H1 (cell line): ENCODE measurements around the gene LDLRAD4. TPM values are rescaled to one million over a fixed set of nuclear protein-coding genes. Genes with fewer than 3 reads are reported as not detected.

ENCODE experiments used
- CTCF ChIA-PET: fragments of 300-600 bp; sonication (Branson Sonifier 250); formaldehyde crosslinking; loops from one replicate; lab custom pipeline; 2021; ENCODE audit not compliant: partially characterized antibody; lab: Charles Lee
- POLR2A ChIA-PET: fragments of 300-600 bp; sonication (Branson Sonifier 250); formaldehyde crosslinking; loops from one replicate; lab custom pipeline; 2021; ENCODE audit warnings: inconsistent platforms; ENCODE audit not compliant: partially characterized antibody; lab: Charles Lee
- DNase-seq, 2 experiments: peaks; one replicate each; pipeline versions ENCODE4 v3.0.0 to v3.0.0-alpha.2; 2010 to 2022; ENCODE audit warnings: low spot score in 2 of 2, low read depth in 1 of 2, mixed read lengths in 1 of 2
- FAIRE-seq: peaks from 2 replicates; lab custom pipeline; 2011; peaks lifted over from hg19 to GRCh38; lab: Jason Lieb, UNC
- H2AFZ ChIP-seq: 2 replicates; pipeline ENCODE4 v1.8.1; 2012; ENCODE audit warnings: low read length, inconsistent platforms
- H2AK5ac ChIP-seq: 2 replicates; pipeline ENCODE4 v1.6.1; 2013; ENCODE audit warnings: low read depth, low read length
- H2BK120ac ChIP-seq: replicated peaks from 2 replicates; pipeline ENCODE3; 2013; ENCODE audit warnings: low read depth, low read length, inconsistent platforms
- H2BK12ac ChIP-seq: 2 replicates; pipeline ENCODE4 v1.6.1; 2013; ENCODE audit warnings: low read depth, low read length
- H2BK15ac ChIP-seq: 2 replicates; pipeline ENCODE4 v1.6.1; 2013; ENCODE audit warnings: low read length
- H2BK20ac ChIP-seq: 2 replicates; pipeline ENCODE4 v1.6.1; 2013; ENCODE audit warnings: low read length
- H2BK5ac ChIP-seq: 2 replicates; pipeline ENCODE4 v1.6.1; 2013; ENCODE audit warnings: low read depth, low read length
- H3K14ac ChIP-seq: 2 replicates; pipeline ENCODE4 v1.6.1; 2013; ENCODE audit warnings: inconsistent platforms; ENCODE audit not compliant: insufficient read length
- H3K18ac ChIP-seq: 2 replicates; pipeline ENCODE4 v1.6.1; 2013; ENCODE audit warnings: low read length; ENCODE audit errors: extremely low read depth
- H3K23ac ChIP-seq: 2 replicates; pipeline ENCODE4 v1.6.1; 2013; ENCODE audit warnings: inconsistent platforms; ENCODE audit not compliant: insufficient read length
- H3K23me2 ChIP-seq: 2 replicates; pipeline ENCODE4 v1.6.1; 2013; ENCODE audit warnings: low read depth, low read length
- H3K27ac ChIP-seq: 2 replicates; pipeline ENCODE4 v1.6.1; 2011; ENCODE audit warnings: low read depth, low read length, inconsistent platforms
- H3K27me3 ChIP-seq, 4 experiments: replicated peaks in 1 of 4; 1 replicate in 1 of 4; 2 replicates in 3 of 4; pipeline versions ENCODE4 v1.6.1 to v1.8.1; 2011 to 2013; ENCODE audit warnings: low read length in 3 of 4, mild to moderate bottlenecking in 3 of 4, inconsistent platforms in 2 of 4, mixed read lengths in 2 of 4, moderate library complexity in 1 of 4; ENCODE audit not compliant: control insufficient read depth in 3 of 4, insufficient read depth in 3 of 4; ENCODE audit errors: extremely low read depth in 1 of 4
- H3K36me3 ChIP-seq, 4 experiments: 2 replicates each; pipeline versions ENCODE4 v1.6.1 to v1.8.1; 2011 to 2013; ENCODE audit warnings: mild to moderate bottlenecking in 4 of 4, low read length in 3 of 4, moderate library complexity in 2 of 4, control low read depth in 1 of 4, inconsistent platforms in 1 of 4; ENCODE audit not compliant: insufficient read depth in 4 of 4, control insufficient read depth in 2 of 4
- H3K4ac ChIP-seq: replicated peaks from 2 replicates; pipeline ENCODE3; 2013; ENCODE audit warnings: low read length, low read depth, mixed read lengths, inconsistent platforms; ENCODE audit not compliant: insufficient read length
- H3K4me1 ChIP-seq, 4 experiments: replicated peaks in 1 of 4; 1 replicate in 1 of 4; 2 replicates in 3 of 4; pipeline versions ENCODE4 v1.6.1 to v1.8.1; 2011 to 2013; ENCODE audit warnings: low read length in 3 of 4, inconsistent platforms in 2 of 4, mixed read lengths in 1 of 4; ENCODE audit not compliant: insufficient read depth in 4 of 4, control insufficient read depth in 3 of 4
- H3K4me2 ChIP-seq, 2 experiments: 2 replicates each; pipeline versions ENCODE4 v1.6.1 to v1.8.1; 2011 to 2013; ENCODE audit warnings: low read depth in 2 of 2, low read length in 2 of 2, control low read depth in 1 of 2, inconsistent platforms in 1 of 2, mild to moderate bottlenecking in 1 of 2; ENCODE audit not compliant: insufficient read depth in 1 of 2
- H3K4me3 ChIP-seq, 4 experiments: fragments of 200-600, 300-600 bp in 1 of 4; sonication (generic), shearing (Covaris generic), sonication (Bioruptor Twin) in 1 of 4; 2 replicates each; pipeline versions ENCODE4 v1.5.1 to v1.8.1; 2011 to 2016; ENCODE audit warnings: low read length in 4 of 4, low read depth in 3 of 4, control low read depth in 2 of 4, inconsistent platforms in 2 of 4, mild to moderate bottlenecking in 2 of 4, mixed read lengths in 1 of 4, moderate library complexity in 1 of 4; ENCODE audit not compliant: insufficient read depth in 2 of 4; ENCODE audit errors: extremely low read depth in 1 of 4
- H3K56ac ChIP-seq: replicated peaks from 2 replicates; pipeline ENCODE3; 2013; ENCODE audit warnings: low read depth, mild to moderate bottlenecking, mixed read lengths, low read length, inconsistent platforms; ENCODE audit not compliant: insufficient read length
- H3K79me1 ChIP-seq: 2 replicates; pipeline ENCODE4 v1.6.1; 2013; ENCODE audit warnings: low read depth, low read length, control low read depth
- H3K79me2 ChIP-seq, 2 experiments: 2 replicates each; pipeline versions ENCODE4 v1.6.1 to v1.8.1; 2012 to 2013; ENCODE audit warnings: low read length in 2 of 2, mild to moderate bottlenecking in 2 of 2, inconsistent platforms in 1 of 2; ENCODE audit not compliant: insufficient read depth in 2 of 2, control insufficient read depth in 1 of 2
- H3K9ac ChIP-seq, 4 experiments: replicated peaks in 1 of 4; 1 replicate in 1 of 4; 2 replicates in 3 of 4; pipeline versions ENCODE4 v1.6.1 to v1.8.1; 2011 to 2013; ENCODE audit warnings: low read depth in 3 of 4, low read length in 3 of 4, control low read depth in 2 of 4, mild to moderate bottlenecking in 2 of 4, moderate library complexity in 2 of 4, inconsistent platforms in 1 of 4; ENCODE audit errors: extremely low read depth in 1 of 4
- H3K9me3 ChIP-seq, 2 experiments: 2 replicates each; pipeline versions ENCODE4 v1.6.1 to v1.8.1; 2012 to 2013; ENCODE audit warnings: mild to moderate bottlenecking in 2 of 2, moderate library complexity in 2 of 2, control low read depth in 1 of 2, inconsistent platforms in 1 of 2, low read depth in 1 of 2, low read length in 1 of 2, mixed read lengths in 1 of 2; ENCODE audit not compliant: insufficient read depth in 2 of 2
- H4K20me1 ChIP-seq, 2 experiments: replicated peaks in 1 of 2; 2 replicates each; pipeline versions ENCODE3 to v1.8.1; 2011 to 2013; ENCODE audit warnings: inconsistent platforms in 2 of 2, low read length in 2 of 2, mild to moderate bottlenecking in 1 of 2; ENCODE audit not compliant: insufficient read depth in 2 of 2, control insufficient read depth in 1 of 2
- H4K5ac ChIP-seq: 2 replicates; pipeline ENCODE4 v1.6.1; 2013; ENCODE audit warnings: low read length, low read depth, mixed read lengths, inconsistent platforms; ENCODE audit not compliant: insufficient read length
- H4K8ac ChIP-seq: 2 replicates; pipeline ENCODE4 v1.8.0; 2013; ENCODE audit warnings: mild to moderate bottlenecking, moderate library complexity, low read length, inconsistent platforms; ENCODE audit not compliant: insufficient read depth; ENCODE audit errors: extremely low read depth
- H4K91ac ChIP-seq: replicated peaks from 2 replicates; pipeline ENCODE3; 2013; ENCODE audit warnings: low read length, mixed read lengths, inconsistent platforms; ENCODE audit not compliant: insufficient read length
- CTBP2 ChIP-seq: IDR thresholded peaks from 2 replicates; pipeline ENCODE4 v1.7.0; 2011; ENCODE audit warnings: borderline replicate concordance, mild to moderate bottlenecking, moderate library complexity, mixed read lengths, low read length; ENCODE audit not compliant: insufficient read depth, insufficient read length
- KDM1A ChIP-seq: fragments of 200-600, 300-600 bp; sonication (generic); IDR thresholded peaks from 2 replicates; pipeline ENCODE4 v1.7.1; 2016; ENCODE audit warnings: mild to moderate bottlenecking, low read length, borderline replicate concordance
- MAFK ChIP-seq: IDR thresholded peaks from 2 replicates; pipeline ENCODE4 v1.6.1; 2012; ENCODE audit warnings: low read depth, mild to moderate bottlenecking, improper control_type of control experiment, low read length
- SAP30 ChIP-seq: fragments of 300-600 bp; sonication (generic); IDR thresholded peaks from 2 replicates; pipeline ENCODE4 v1.7.1; 2012; ENCODE audit warnings: low read length, moderate library complexity, mild to moderate bottlenecking, inconsistent platforms; ENCODE audit not compliant: insufficient read depth, insufficient replicate concordance
- SIX5 ChIP-seq: IDR thresholded peaks from 2 replicates; pipeline ENCODE4 v1.6.1; 2011; ENCODE audit warnings: mild to moderate bottlenecking, low read depth, low read length
- SP2 ChIP-seq: IDR thresholded peaks from 2 replicates; pipeline ENCODE4 v1.6.1; 2012; ENCODE audit warnings: mild to moderate bottlenecking, low read length, inconsistent platforms
- WGBS, 2 experiments: shearing (Covaris generic) in 1 of 2; methylation state at CpG; one replicate each; pipeline versions ENCODE4 v1.1.6 to v1.1.7; 2013 to 2015; ENCODE audit warnings: low lambda C conversion rate in 2 of 2, mixed read lengths in 2 of 2, inconsistent platforms in 1 of 2, low coverage in 1 of 2, missing lambda C conversion rate in 1 of 2; ENCODE audit not compliant: insufficient replicate concordance in 2 of 2, insufficient coverage in 1 of 2, insufficient read length in 1 of 2; ENCODE audit errors: extremely low coverage in 1 of 2, missing lambda C conversion rate in 1 of 2; 5-methylcytosine and 5-hydroxymethylcytosine counted together
- polyA plus RNA-seq, 7 experiments: library from polyadenylated mRNA; depleted of rRNA in 3 of 7; stranded (reverse) in 5 of 7; unstranded in 2 of 7; fragments of >200 nt in 5 of 7; fragments of 200-250 nt in 2 of 7; gene quantifications; 1 replicate in 5 of 7; 2 replicates in 1 of 7; 4 replicates in 1 of 7; pipeline versions ENCODE4 v1.2.1 to v1.2.3, GENCODE V29; 2011 to 2013; ENCODE audit warnings: missing spikeins in 2 of 7, mixed read lengths in 2 of 7
- total RNA-seq: library from RNA; stranded (reverse); fragmentation: NEBNext Ultra II Directional; extraction: Animal tissue kit (Norgen Biotek cat#: 25700); gene quantifications from 2 replicates; pipeline ENCODE4 v1.2.1, GENCODE V29; 2021
- TF ChIP-seq, protein P1 (sequence below): IDR thresholded peaks from 2 replicates; pipeline ENCODE4 v1.6.1; 2012; ENCODE audit warnings: low read length, inconsistent platforms

LDLRAD4 gene
- total and polyA plus RNA-seq, 2 of the 8 experiments (the other 6 are each of a cell fraction or from before 2014, with no cell fraction given) = 0.77 to 1.4 TPM

DNA sequence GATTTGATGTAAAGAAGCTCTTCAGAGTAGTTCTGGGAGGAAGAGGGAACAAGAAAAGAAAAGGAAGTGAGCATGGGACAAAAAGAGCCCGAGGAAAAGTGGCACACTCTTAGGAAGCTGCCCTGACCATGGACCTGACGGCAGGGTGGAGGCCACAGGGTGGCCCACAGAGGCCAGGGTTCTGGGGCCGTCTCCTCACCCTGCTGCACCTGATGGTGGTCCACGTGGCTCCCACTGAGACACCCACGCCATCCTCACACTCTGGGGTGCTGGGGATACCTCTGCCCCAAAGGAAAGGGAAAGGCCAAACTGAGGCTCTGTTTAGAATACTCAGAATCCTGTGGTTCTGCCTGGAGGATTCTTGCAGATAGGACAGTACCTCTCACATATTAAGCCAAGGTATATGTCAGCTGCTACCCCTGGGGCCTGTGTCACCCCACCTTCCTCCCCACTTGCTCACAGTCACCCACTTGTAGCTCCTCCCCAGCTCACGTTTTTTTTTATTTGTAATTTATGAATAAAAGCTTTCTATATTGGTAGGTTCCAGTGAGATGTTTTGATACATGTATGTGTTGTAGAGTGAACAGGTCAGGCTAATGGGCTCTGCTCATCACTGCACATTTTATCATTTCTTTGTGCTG lies 171.1 kb downstream of the LDLRAD4 start:
- no peak overlapping the region for H2BK5ac ChIP-seq
- no peak overlapping the region for H3K27ac ChIP-seq
- TF ChIP-seq MAFK = no peak
- TF ChIP-seq SAP30 = no peak
- no peak for TF ChIP-seq KDM1A
- no peak for TF ChIP-seq SP2
- no peak for TF ChIP-seq SIX5
- TF ChIP-seq, protein P1, sequence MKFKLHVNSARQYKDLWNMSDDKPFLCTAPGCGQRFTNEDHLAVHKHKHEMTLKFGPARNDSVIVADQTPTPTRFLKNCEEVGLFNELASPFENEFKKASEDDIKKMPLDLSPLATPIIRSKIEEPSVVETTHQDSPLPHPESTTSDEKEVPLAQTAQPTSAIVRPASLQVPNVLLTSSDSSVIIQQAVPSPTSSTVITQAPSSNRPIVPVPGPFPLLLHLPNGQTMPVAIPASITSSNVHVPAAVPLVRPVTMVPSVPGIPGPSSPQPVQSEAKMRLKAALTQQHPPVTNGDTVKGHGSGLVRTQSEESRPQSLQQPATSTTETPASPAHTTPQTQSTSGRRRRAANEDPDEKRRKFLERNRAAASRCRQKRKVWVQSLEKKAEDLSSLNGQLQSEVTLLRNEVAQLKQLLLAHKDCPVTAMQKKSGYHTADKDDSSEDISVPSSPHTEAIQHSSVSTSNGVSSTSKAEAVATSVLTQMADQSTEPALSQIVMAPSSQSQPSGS = no peak
- TF ChIP-seq CTBP2 = no peak

More for the DNA sequence above, 171.1 kb downstream of the LDLRAD4 start:
- H4K20me1 ChIP-seq = no peaks in the 10 kb centered on the region
- no peak overlapping the region for H2BK20ac ChIP-seq
- H2BK12ac ChIP-seq = no peak overlapping the region
- H3K4me3 ChIP-seq = no peak overlapping the region
- H2AFZ ChIP-seq = no peak overlapping the region
- H3K56ac ChIP-seq = no peak overlapping the region
- no peak overlapping the region for H3K18ac ChIP-seq
- H3K27me3 ChIP-seq = no peaks in the 10 kb centered on the region
- H3K4ac ChIP-seq = no peak overlapping the region
- no peak overlapping the region for H4K8ac ChIP-seq
- H3K4me2 ChIP-seq = no peak overlapping the region
- ChIA-PET POLR2A (no interaction called here), CTCF (interaction anchor here (0.6 to 1.2 kb wide), 4 partner anchors 10 to 230 kb away, joined by 3 read pairs; no protein-coding TSS in a partner anchor)
- H2BK15ac ChIP-seq = no peak overlapping the region
- no peaks in the 10 kb centered on the region for H3K36me3 ChIP-seq
- H3K9me3 ChIP-seq = no peaks in the 10 kb centered on the region
- H3K23ac ChIP-seq = no peak overlapping the region
- H2AK5ac ChIP-seq = no peak overlapping the region
- no peak overlapping the region for H2BK120ac ChIP-seq
- no peak for FAIRE-seq
- no peaks in the 10 kb centered on the region for H3K79me1 ChIP-seq
- H3K4me1 ChIP-seq = no peaks in the 10 kb centered on the region
- H3K79me2 ChIP-seq = no peaks in the 10 kb centered on the region
- H3K23me2 ChIP-seq = no peaks in the 10 kb centered on the region
- 88% methylated on average over 6 of the region's 6 CpGs; no CpG with 5 or more reads in 1 of the 2 experiments for WGBS, 2 experiments
- no peak overlapping the region for H3K14ac ChIP-seq
- peak in 1 of 2 experiments; percentile 42 for DNase-seq
- H3K9ac ChIP-seq = no peak overlapping the region
- H4K5ac ChIP-seq = no peak overlapping the region
- H4K91ac ChIP-seq = no peak overlapping the region
